Activated CD8-positive, alpha-beta memory T cell treated with anti-CD3 and anti-CD28 coated beads for 48 hours (primary cell): Measurements from ENCODE around the gene GAS5.
"Not testable (repeated sequence)": the region's sequence is repeated elsewhere in the genome, so short reads cannot be mapped to it uniquely, and the experiment has no call there.

Source experiments
- DNase-seq, 3 experiments: peaks; one replicate each; pipeline ENCODE4 v3.0.0-alpha.2; 2020; ENCODE audit warnings: low read depth in 2 of 3, low spot score in 2 of 3

The GAS5 gene

GRCh38 chr1:173870252-173871075, 2.7 kb upstream of the GAS5 start:
- no peak for DNase-seq

GRCh38 chr1:173869021-173869359, 1.2 kb upstream of the GAS5 start:
- no peak for DNase-seq

- peak; percentile 85 to 94 (median 91) for DNase-seq
These were observed 654 bp upstream of the GAS5 start, which contains the start of gene ZBTB37 for GRCh38 chr1:173868266-173869020. Gene ZBTB37 (plus strand): TSS chr1:173868380. CDS start chr1:173870226, 1,846 bp downstream.

GRCh38 chr1:173867141-173867752, 542 bp downstream of the GAS5 start:
- DNase-seq: peak in 1 of 3 experiments; percentile 39

GRCh38 chr1:173866413-173867115, 1.2 kb downstream of the GAS5 start:
- no peak for DNase-seq

- DNase-seq: no peak
These were observed 2.2 kb downstream of the GAS5 start for GRCh38 chr1:173865468-173866164.

- no peak for DNase-seq
These were observed 3.5 kb downstream of the GAS5 start for GRCh38 chr1:173864179-173864867.

GRCh38 chr1:173863224-173864161, 4.3 kb downstream of the GAS5 start:
- no peak for DNase-seq

- DNase-seq: peak in 1 of 3 experiments; percentile 14
These were observed 5.0 kb downstream of the GAS5 start for GRCh38 chr1:173862769-173863223.

- peak; percentile 43 to 59 (median 47) for DNase-seq
These were observed 5.5 kb downstream of the GAS5 start for GRCh38 chr1:173862146-173862768.

- peak in 2 of 3 experiments; percentile 35 to 41 for DNase-seq
These were observed 6.1 kb downstream of the GAS5 start for GRCh38 chr1:173861731-173862145.

- DNase-seq: no peak
These were observed 7.7 kb downstream of the GAS5 start for GRCh38 chr1:173860065-173860464.

GRCh38 chr1:173859547-173859946, 8.2 kb downstream of the GAS5 start:
- not testable (repeated sequence) for DNase-seq

- no peak for DNase-seq
These were observed 10.3 kb downstream of the GAS5 start for GRCh38 chr1:173857363-173857917.

- no peak for DNase-seq
These were observed 10.9 kb downstream of the GAS5 start for GRCh38 chr1:173856903-173857302.

- DNase-seq: no peak
These were observed 11.8 kb downstream of the GAS5 start for GRCh38 chr1:173856014-173856413.

- DNase-seq: no peak
These were observed 14.7 kb downstream of the GAS5 start for GRCh38 chr1:173853074-173853473.

- no peak for DNase-seq
These were observed 15.7 kb downstream of the GAS5 start for GRCh38 chr1:173852105-173852504.
